Right forelimb (tissue), 1 donor: ENCODE data around the gene SEC14L1.
"Not testable (repeated sequence)": the region's sequence is repeated elsewhere in the genome, so short reads cannot be mapped to it uniquely, and the experiment has no call there.

Source experiments
- DNase-seq: peaks from one replicate; pipeline ENCODE4 v3.0.0-alpha.2; 2018

SEC14L1 gene

GRCh38 chr17:77245162-77245926, 104.6 kb downstream of the SEC14L1 start:
- DNase-seq: no peak

DNA sequence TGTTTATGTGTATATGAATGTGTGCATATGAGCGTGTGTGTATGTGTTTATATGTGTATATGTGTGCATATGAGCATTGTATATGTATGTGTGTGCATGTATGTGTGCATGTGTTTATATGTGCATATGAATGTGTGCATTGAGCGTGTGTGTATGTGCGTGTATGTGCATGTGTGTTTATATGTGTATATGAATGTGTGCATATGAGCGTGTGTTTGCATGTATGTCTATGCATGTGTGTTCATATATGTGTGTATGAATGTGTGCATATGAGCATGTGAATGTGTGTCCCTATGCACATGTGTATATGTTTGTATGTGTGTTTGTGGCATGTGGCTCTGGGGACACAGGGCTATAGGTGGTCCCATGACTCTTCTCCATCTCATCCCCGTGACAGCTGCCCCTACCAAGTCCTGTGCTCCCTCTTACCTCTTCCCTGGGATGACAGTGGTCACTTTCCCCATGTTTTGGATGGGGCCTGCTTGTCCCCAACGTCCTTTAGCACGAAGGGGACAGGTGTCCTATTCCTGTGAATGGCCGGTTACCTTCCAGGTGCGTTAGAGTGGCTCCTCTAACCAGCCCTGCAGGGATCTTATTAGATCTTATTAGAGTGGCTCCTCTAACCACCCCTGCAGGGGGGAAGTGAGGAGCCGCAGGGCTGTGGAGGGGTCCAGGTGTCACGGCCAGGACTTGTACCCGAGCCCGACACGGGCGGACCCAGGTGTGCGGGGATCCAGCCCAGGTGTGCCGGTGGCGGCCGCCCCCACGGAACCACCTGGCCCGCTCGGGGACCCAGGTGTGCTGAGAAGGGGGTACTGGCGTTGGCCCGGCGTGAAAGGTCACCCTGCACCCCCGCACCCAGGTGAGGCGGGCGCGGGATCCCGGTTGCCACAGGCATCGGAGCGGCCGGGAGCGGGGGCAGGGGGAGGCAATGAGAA, 105.6 kb downstream of the SEC14L1 start:
- no peak for DNase-seq

- DNase-seq: peak; percentile 94
These were observed 106.3 kb downstream of the SEC14L1 start for GRCh38 chr17:77247048-77247541.

GRCh38 chr17:77247609-77248008, 106.8 kb downstream of the SEC14L1 start:
- no peak for DNase-seq

DNA sequence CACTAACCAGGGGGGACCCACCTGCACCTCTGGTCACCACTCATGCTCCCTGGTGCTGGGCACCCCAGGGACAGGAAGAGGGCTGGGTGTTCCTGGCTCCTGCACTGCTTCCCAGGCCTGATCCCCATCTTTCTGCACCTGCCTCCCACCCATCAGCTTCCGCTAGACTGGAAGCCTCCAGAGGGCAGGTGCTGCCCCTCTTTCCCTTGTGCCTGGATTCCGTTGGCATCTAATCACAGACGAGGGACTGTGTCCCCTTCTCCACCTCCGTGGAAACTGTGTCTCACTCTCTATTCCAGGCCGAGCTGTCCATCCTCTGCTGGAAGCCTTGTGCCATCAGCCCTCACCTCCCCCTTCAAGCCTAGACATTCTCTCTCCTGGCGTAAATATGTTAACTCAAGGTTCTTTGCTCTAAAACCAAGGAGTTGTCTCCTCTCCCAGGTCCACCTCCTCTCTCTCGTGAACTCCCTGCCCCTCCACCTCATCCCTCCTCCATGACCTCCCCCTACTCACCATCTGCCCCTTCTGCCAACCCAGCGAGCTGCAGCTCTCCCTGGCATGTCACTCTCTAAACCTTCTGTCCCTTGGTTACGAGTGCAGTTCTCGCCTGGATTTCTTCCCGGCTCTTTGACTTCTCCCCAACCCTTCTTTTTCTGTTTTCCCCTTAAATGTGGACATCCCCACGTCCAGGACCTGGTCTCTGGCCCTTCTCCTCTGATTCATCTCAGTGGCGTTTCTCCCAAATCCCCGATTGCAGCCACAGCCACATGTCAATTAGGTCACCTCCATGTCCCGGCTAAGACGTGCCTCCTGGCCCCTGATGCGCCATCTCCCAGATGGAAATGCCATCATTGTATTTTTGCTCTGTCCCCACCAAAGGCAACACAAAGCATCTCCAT, 107.7 kb downstream of the SEC14L1 start:
- no peak for DNase-seq

- DNase-seq: no peak
These were observed 110.9 kb downstream of the SEC14L1 start for GRCh38 chr17:77251622-77252183.

DNA sequence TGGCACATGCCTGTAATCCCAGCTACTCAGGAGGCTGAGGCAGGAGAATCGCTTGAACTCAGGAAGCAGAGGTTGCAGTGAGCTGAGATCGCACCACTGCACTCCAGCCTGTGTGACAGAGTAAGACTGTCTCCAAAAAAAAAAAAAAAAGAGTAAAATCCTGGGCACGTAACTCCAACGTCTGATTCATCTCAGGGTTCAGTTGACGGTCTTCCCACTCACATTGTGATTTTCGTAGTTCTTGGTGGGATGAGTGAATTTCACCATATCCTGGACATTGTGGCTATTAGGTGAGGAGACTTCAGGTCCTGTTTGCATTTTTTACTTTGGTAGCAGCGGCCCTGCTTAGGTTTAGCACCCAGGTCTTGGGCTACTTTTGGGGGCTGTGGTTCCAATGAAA, 111.5 kb downstream of the SEC14L1 start:
- DNase-seq: not testable (repeated sequence)

DNA sequence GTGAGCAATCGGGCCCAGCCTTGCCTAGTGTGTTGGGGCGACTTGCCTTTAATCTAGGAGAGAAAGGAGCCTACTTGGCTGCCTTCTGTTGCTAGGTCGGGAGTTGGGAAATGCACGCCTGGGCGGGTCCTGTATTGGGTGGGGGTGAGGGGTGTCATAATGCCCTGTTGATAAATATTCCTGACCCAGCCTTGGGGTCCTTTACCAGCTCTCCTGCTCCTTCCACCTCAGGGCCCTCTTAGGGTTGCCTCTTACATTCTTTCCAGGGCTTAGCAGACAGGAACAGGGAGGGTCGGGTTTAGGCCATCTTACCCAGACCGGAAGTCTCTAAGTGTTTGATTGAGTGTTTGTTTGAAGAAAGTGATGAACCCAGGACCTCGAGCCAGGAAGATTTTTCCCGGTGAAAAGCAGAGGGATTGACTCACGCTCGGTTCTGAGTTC, 112.9 kb downstream of the SEC14L1 start:
- no peak for DNase-seq

- no peak for DNase-seq
These were observed 114.4 kb downstream of the SEC14L1 start for GRCh38 chr17:77254951-77255825.

DNA sequence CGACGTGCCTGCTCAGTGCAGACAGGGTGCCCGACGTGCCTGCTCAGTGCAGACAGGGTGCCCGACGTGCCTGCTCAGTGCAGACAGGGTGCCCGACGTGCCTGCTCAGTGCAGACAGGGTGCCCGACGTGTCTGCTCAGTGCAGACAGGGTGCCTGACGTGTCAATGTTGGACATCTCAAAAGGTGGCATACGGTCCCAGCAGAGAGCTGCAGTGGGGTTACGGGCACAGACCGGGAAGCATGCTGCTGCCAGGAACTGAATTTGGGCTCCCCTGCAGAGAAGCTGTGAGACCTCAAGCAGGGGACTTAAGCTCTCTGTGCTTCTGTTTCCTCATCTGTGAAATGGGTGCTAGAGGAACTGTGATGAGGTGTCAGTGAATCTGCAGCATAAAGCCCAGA, 115.2 kb downstream of the SEC14L1 start:
- not testable (repeated sequence) for DNase-seq

- no peak for DNase-seq
These were observed 115.9 kb downstream of the SEC14L1 start for GRCh38 chr17:77256710-77257109.

DNA sequence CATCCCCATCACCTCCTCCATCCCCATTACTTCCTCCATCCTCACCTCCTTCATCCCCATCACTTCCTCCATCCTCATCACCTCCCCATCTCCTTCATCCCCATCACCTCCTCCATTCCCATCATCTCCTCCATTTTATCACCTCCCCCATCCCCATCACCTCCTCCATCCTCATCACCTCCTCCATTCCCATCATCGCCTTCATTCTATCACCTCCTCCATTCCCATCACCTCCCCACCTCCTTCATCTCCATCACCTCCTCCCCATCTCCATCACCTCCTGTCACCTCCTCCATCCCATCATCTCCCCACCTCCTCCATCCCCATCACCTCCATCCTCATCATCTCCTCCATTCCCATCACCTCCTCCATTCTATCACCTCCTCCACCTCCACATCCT, 116.4 kb downstream of the SEC14L1 start:
- DNase-seq: no peak

- no peak for DNase-seq
These were observed 117.1 kb downstream of the SEC14L1 start for GRCh38 chr17:77257596-77258458.

DNA sequence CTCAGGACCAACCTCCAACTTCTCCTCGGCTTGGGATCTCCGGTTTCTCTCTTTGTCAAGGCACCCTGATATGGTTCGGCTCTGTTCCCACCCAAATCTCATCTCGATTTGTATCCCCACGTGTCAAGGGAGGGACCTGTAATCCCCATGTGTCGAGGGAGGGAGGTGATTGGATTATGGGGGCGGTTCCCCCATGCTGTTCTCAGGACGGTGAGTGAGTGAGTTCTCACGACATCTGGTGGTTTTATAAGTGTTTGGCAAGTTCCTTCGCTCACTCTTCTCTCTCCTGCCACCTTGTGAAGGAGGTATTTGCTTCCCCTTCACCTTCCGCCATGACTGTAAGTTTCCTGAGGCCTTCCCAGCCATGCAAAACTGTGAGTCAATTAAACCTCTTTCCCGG, 117.9 kb downstream of the SEC14L1 start:
- no peak for DNase-seq

- no peak for DNase-seq
These were observed 124.0 kb downstream of the SEC14L1 start for GRCh38 chr17:77264617-77265230.

GRCh38 chr17:77266213-77266612, 125.4 kb downstream of the SEC14L1 start:
- DNase-seq: no peak
